Measurements from ENCODE around the gene NOTCH4.

GRCh38 chr6:32202186-32202585, 21.7 kb downstream of the NOTCH4 start:
- TF ChIP-seq CTCF (conservative IDR thresholded peaks at IDR 0.05; ENCODE audit: low read length) (no peak), EZH2phosphoT487 (IDR thresholded peaks at IDR 0.05; ENCODE audit: borderline replicate concordance) (no peak)
